WTC11 (cell line): ENCODE results near the gene MASP2. TPM values are rescaled to one million over a fixed set of nuclear protein-coding genes. Genes with fewer than 3 reads are reported as not detected.
"Not testable (repeated sequence)": the region's sequence is repeated elsewhere in the genome, so short reads cannot be mapped to it uniquely, and the experiment has no call there.

ENCODE experiments used
- ATAC-seq: fragments of 200-7000 bp; cut with Tn5 transposase; 2 replicates; pipeline ENCODE4 v1.10.0; 2021; ENCODE audit warnings: mild to moderate bottlenecking, moderate library complexity
- CTCF ChIA-PET: fragments of 300-600 bp; sonication (Branson Sonifier 250); formaldehyde crosslinking; loops from one replicate; lab custom pipeline; 2021; ENCODE audit warnings: antibody characterized with exemption; lab: Charles Lee
- POLR2A ChIA-PET: fragments of 350-600 bp; sonication (Branson Sonifier 250); formaldehyde crosslinking; loops from one replicate; lab custom pipeline; 2021; ENCODE audit warnings: antibody characterized with exemption; lab: Charles Lee
- DNase-seq: peaks from one replicate; pipeline ENCODE4 v3.0.0; 2021; ENCODE audit warnings: low spot score
- H3K27ac Mint-ChIP-seq: 2 replicates; pipeline ENCODE4 v1.8.0; 2021; ENCODE audit warnings: mixed read lengths
- H3K27me3 Mint-ChIP-seq: 2 replicates; pipeline ENCODE4 v1.8.0; 2021; ENCODE audit warnings: low read depth, mild to moderate bottlenecking, moderate library complexity, mixed read lengths
- H3K36me3 Mint-ChIP-seq: 2 replicates; pipeline ENCODE4 v1.8.0; 2021; ENCODE audit warnings: mixed read lengths
- H3K4me1 Mint-ChIP-seq: 2 replicates; pipeline ENCODE4 v1.8.0; 2022; ENCODE audit warnings: mixed read lengths
- H3K4me3 Mint-ChIP-seq: 2 replicates; pipeline ENCODE4 v1.8.0; 2021; ENCODE audit warnings: mild to moderate bottlenecking, moderate library complexity, mixed read lengths
- H3K9me3 Mint-ChIP-seq: 2 replicates; pipeline ENCODE4 v1.8.0; 2021; ENCODE audit warnings: mixed read lengths
- GRHL2 ChIP-seq: fragments of 250-450 bp; sonication (Bioruptor Pico); IDR thresholded peaks from 2 replicates; pipeline ENCODE4 v1.8.0; 2022; ENCODE audit warnings: mild to moderate bottlenecking, moderate library complexity; ENCODE audit not compliant: insufficient replicate concordance, severe bottlenecking
- JAZF1 ChIP-seq: fragments of 250-450 bp; sonication (Bioruptor Pico); IDR thresholded peaks from 2 replicates; pipeline ENCODE4 v1.9.0; 2021; ENCODE audit warnings: moderate library complexity, mild to moderate bottlenecking, inconsistent platforms
- RORB ChIP-seq: fragments of 250-450 bp; sonication (Bioruptor Pico); IDR thresholded peaks from 2 replicates; pipeline ENCODE4 v1.9.0; 2021; ENCODE audit warnings: mild to moderate bottlenecking
- ZNF138 ChIP-seq: sonication (generic); formaldehyde crosslinking; conservative IDR thresholded peaks from 2 replicates; pipeline ENCODE4 v1.8.1; 2022; ENCODE audit warnings: mild to moderate bottlenecking, moderate library complexity, missing genetic modification reagents
- ZNF232 ChIP-seq: sonication (generic); formaldehyde crosslinking; IDR thresholded peaks from 2 replicates; pipeline ENCODE4 v1.8.0; 2022; ENCODE audit warnings: mild to moderate bottlenecking, missing genetic modification reagents
- ZNF416 ChIP-seq: fragments of 250-450 bp; sonication (Bioruptor Pico); IDR thresholded peaks from 2 replicates; pipeline ENCODE4 v1.9.0; 2021; ENCODE audit warnings: mild to moderate bottlenecking, inconsistent platforms
- total RNA-seq: library from RNA; stranded (reverse); gene quantifications from 3 replicates; pipeline ENCODE4 v1.2.3, GENCODE V29; 2021
- TF ChIP-seq, protein P1 (sequence below): sonication (generic); formaldehyde crosslinking; IDR thresholded peaks from 2 replicates; pipeline ENCODE4 v1.8.0; 2023; ENCODE audit warnings: missing genetic modification reagents
- TF ChIP-seq, protein P2 (sequence below): fragments of 250-450 bp; sonication (Bioruptor Pico); IDR thresholded peaks from 2 replicates; pipeline ENCODE4 v1.9.0; 2021; ENCODE audit warnings: mild to moderate bottlenecking, borderline replicate concordance
- TF ChIP-seq, protein P3 (sequence below): sonication (generic); formaldehyde crosslinking; IDR thresholded peaks from 2 replicates; pipeline ENCODE4 v1.8.1; 2022; ENCODE audit warnings: missing genetic modification reagents, borderline replicate concordance
- TF ChIP-seq, protein P4 (sequence below): sonication (generic); formaldehyde crosslinking; conservative IDR thresholded peaks from 2 replicates; pipeline ENCODE4 v1.8.1; 2023; ENCODE audit warnings: mild to moderate bottlenecking, low read depth, missing genetic modification reagents, moderate library complexity
- TF ChIP-seq, protein P5 (sequence below): sonication (generic); formaldehyde crosslinking; IDR thresholded peaks from 2 replicates; pipeline ENCODE4 v1.8.1; 2023; ENCODE audit warnings: mild to moderate bottlenecking, moderate library complexity, missing genetic modification reagents
- TF ChIP-seq, protein P6 (sequence below): sonication (generic); formaldehyde crosslinking; IDR thresholded peaks from 2 replicates; pipeline ENCODE4 v1.8.1; 2023; ENCODE audit warnings: mild to moderate bottlenecking, missing genetic modification reagents
- TF ChIP-seq, protein P7 (sequence below): sonication (generic); formaldehyde crosslinking; IDR thresholded peaks from 2 replicates; pipeline ENCODE4 v1.8.0; 2022; ENCODE audit warnings: mild to moderate bottlenecking, missing genetic modification reagents

Gene MASP2
- total RNA-seq, 1 experiment from 2014 or later, result 0.57 TPM

DNA sequence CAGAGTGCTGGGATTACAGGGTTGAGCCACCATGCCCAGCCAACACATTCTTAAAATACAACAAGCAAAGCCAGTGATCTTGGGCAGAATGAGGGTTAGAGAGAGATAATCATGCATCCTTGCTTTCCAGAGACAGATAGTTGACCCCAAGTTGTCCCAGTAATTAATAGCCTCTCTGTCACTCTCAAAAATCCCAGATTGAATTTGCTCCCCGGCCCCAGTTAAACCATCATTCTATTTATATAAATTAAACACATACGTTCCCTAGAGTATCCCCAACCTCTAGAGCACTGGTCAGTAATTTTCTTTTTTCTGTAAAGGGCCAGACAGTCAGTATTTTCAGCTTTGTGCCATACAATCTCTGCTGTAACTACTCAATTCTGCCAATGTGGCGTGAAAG lies 50.9 kb downstream of the MASP2 start:
- H3K27me3 Mint-ChIP-seq, result no peaks in the 10 kb centered on the region; the same call in 1 of the 2 replicates
- DNase-seq, result no peak
- no peak for ATAC-seq
- peaks cover 7% of the 10 kb centered on the region for H3K36me3 Mint-ChIP-seq
- TF ChIP-seq, protein P1, sequence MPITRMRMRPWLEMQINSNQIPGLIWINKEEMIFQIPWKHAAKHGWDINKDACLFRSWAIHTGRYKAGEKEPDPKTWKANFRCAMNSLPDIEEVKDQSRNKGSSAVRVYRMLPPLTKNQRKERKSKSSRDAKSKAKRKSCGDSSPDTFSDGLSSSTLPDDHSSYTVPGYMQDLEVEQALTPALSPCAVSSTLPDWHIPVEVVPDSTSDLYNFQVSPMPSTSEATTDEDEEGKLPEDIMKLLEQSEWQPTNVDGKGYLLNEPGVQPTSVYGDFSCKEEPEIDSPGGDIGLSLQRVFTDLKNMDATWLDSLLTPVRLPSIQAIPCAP (CRISPR knock-in tag), result no peak
- TF ChIP-seq JAZF1 (CRISPR knock-in tag) (no peak), ZNF416 (CRISPR knock-in tag) (no peak), ZNF232 (CRISPR knock-in tag) (no peak), ZNF138 (no peak)
- TF ChIP-seq, protein P2, sequence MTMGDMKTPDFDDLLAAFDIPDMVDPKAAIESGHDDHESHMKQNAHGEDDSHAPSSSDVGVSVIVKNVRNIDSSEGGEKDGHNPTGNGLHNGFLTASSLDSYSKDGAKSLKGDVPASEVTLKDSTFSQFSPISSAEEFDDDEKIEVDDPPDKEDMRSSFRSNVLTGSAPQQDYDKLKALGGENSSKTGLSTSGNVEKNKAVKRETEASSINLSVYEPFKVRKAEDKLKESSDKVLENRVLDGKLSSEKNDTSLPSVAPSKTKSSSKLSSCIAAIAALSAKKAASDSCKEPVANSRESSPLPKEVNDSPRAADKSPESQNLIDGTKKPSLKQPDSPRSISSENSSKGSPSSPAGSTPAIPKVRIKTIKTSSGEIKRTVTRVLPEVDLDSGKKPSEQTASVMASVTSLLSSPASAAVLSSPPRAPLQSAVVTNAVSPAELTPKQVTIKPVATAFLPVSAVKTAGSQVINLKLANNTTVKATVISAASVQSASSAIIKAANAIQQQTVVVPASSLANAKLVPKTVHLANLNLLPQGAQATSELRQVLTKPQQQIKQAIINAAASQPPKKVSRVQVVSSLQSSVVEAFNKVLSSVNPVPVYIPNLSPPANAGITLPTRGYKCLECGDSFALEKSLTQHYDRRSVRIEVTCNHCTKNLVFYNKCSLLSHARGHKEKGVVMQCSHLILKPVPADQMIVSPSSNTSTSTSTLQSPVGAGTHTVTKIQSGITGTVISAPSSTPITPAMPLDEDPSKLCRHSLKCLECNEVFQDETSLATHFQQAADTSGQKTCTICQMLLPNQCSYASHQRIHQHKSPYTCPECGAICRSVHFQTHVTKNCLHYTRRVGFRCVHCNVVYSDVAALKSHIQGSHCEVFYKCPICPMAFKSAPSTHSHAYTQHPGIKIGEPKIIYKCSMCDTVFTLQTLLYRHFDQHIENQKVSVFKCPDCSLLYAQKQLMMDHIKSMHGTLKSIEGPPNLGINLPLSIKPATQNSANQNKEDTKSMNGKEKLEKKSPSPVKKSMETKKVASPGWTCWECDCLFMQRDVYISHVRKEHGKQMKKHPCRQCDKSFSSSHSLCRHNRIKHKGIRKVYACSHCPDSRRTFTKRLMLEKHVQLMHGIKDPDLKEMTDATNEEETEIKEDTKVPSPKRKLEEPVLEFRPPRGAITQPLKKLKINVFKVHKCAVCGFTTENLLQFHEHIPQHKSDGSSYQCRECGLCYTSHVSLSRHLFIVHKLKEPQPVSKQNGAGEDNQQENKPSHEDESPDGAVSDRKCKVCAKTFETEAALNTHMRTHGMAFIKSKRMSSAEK (CRISPR knock-in tag), result no peak
- TF ChIP-seq, protein P3, sequence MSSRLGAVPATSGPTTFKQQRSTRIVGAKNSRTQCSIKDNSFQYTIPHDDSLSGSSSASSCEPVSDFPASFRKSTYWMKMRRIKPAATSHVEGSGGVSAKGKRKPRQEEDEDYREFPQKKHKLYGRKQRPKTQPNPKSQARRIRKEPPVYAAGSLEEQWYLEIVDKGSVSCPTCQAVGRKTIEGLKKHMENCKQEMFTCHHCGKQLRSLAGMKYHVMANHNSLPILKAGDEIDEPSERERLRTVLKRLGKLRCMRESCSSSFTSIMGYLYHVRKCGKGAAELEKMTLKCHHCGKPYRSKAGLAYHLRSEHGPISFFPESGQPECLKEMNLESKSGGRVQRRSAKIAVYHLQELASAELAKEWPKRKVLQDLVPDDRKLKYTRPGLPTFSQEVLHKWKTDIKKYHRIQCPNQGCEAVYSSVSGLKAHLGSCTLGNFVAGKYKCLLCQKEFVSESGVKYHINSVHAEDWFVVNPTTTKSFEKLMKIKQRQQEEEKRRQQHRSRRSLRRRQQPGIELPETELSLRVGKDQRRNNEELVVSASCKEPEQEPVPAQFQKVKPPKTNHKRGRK (CRISPR knock-in tag), result no peak
- TF ChIP-seq, protein P4, sequence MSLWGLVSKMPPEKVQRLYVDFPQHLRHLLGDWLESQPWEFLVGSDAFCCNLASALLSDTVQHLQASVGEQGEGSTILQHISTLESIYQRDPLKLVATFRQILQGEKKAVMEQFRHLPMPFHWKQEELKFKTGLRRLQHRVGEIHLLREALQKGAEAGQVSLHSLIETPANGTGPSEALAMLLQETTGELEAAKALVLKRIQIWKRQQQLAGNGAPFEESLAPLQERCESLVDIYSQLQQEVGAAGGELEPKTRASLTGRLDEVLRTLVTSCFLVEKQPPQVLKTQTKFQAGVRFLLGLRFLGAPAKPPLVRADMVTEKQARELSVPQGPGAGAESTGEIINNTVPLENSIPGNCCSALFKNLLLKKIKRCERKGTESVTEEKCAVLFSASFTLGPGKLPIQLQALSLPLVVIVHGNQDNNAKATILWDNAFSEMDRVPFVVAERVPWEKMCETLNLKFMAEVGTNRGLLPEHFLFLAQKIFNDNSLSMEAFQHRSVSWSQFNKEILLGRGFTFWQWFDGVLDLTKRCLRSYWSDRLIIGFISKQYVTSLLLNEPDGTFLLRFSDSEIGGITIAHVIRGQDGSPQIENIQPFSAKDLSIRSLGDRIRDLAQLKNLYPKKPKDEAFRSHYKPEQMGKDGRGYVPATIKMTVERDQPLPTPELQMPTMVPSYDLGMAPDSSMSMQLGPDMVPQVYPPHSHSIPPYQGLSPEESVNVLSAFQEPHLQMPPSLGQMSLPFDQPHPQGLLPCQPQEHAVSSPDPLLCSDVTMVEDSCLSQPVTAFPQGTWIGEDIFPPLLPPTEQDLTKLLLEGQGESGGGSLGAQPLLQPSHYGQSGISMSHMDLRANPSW (CRISPR knock-in tag), result no peak
- TF ChIP-seq, protein P5, sequence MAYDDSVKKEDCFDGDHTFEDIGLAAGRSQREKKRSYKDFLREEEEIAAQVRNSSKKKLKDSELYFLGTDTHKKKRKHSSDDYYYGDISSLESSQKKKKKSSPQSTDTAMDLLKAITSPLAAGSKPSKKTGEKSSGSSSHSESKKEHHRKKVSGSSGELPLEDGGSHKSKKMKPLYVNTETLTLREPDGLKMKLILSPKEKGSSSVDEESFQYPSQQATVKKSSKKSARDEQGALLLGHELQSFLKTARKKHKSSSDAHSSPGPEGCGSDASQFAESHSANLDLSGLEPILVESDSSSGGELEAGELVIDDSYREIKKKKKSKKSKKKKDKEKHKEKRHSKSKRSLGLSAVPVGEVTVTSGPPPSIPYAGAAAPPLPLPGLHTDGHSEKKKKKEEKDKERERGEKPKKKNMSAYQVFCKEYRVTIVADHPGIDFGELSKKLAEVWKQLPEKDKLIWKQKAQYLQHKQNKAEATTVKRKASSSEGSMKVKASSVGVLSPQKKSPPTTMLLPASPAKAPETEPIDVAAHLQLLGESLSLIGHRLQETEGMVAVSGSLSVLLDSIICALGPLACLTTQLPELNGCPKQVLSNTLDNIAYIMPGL (CRISPR knock-in tag), result no peak
- TF ChIP-seq, protein P6, sequence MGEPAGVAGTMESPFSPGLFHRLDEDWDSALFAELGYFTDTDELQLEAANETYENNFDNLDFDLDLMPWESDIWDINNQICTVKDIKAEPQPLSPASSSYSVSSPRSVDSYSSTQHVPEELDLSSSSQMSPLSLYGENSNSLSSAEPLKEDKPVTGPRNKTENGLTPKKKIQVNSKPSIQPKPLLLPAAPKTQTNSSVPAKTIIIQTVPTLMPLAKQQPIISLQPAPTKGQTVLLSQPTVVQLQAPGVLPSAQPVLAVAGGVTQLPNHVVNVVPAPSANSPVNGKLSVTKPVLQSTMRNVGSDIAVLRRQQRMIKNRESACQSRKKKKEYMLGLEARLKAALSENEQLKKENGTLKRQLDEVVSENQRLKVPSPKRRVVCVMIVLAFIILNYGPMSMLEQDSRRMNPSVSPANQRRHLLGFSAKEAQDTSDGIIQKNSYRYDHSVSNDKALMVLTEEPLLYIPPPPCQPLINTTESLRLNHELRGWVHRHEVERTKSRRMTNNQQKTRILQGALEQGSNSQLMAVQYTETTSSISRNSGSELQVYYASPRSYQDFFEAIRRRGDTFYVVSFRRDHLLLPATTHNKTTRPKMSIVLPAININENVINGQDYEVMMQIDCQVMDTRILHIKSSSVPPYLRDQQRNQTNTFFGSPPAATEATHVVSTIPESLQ (CRISPR knock-in tag), result no peak
- no peak overlapping the region for H3K27ac Mint-ChIP-seq
- no peak overlapping the region for H3K4me3 Mint-ChIP-seq
- H3K9me3 Mint-ChIP-seq, result peaks cover 14% of the 10 kb centered on the region
- ChIA-PET CTCF (no interaction called here), POLR2A (no interaction called here)
- no peaks in the 10 kb centered on the region for H3K4me1 Mint-ChIP-seq

DNA sequence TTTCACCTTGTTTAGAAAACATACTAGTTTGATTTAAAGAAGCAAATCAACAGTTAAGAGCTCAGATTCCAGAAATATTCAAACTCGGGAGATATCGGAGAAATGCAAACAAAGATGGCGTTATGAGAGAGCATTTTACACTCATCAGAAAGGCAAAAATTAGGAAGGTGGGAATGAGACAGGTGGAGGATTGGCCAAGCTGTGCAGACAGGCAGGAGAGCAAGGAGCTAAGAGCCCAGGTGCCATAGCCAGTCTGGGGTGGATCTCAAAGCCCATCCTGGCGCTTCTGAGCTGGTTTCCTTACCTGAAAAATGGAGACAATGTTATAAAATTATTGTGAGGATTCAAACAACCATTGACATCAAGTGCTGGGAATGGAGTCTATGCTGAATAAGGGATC lies 54.2 kb downstream of the MASP2 start:
- H3K4me3 Mint-ChIP-seq, result no peak overlapping the region
- no peaks in the 10 kb centered on the region for H3K9me3 Mint-ChIP-seq
- H3K27me3 Mint-ChIP-seq, result no peaks in the 10 kb centered on the region
- CTCF ChIA-PET, result interaction anchor here (1.1 kb wide), 1 partner anchor 45 kb away, joined by 3 read pairs; no protein-coding TSS in a partner anchor
- POLR2A ChIA-PET, result no interaction called here
- H3K27ac Mint-ChIP-seq, result no peak overlapping the region
- TF ChIP-seq, protein P7, sequence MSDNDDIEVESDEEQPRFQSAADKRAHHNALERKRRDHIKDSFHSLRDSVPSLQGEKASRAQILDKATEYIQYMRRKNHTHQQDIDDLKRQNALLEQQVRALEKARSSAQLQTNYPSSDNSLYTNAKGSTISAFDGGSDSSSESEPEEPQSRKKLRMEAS (CRISPR knock-in tag), result no peak
- no peak for TF ChIP-seq RORB (CRISPR knock-in tag)
- TF ChIP-seq GRHL2, result no peak
- no peak for ATAC-seq
- no peaks in the 10 kb centered on the region for H3K36me3 Mint-ChIP-seq
- no peak for DNase-seq
- H3K4me1 Mint-ChIP-seq, result peaks cover 9% of the 10 kb centered on the region

DNA sequence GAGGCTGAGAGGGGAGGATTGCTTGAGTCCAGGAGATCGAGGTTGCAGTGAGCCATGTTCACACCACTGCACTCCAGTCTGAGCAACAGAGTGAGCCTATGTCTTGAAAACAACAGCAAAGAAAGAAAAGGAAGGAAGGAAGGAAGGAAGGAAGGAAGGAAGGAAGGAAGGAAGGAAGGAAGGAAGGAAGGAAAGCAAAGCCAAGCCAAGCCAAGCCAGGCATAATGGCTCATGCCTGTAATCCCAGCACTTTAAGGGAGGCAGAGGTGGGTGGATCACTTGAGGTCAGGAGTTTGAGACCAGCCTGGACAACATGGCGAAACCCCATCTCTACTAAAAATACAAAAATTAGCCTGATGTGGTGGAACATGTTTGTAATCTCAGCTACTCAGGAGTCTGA lies 55.0 kb downstream of the MASP2 start:
- H3K36me3 Mint-ChIP-seq, H3K4me1 Mint-ChIP-seq, H3K27me3 Mint-ChIP-seq, POLR2A ChIA-PET, CTCF ChIA-PET, H3K9me3 Mint-ChIP-seq, ATAC-seq, H3K27ac Mint-ChIP-seq, H3K4me3 Mint-ChIP-seq, DNase-seq: not testable (repeated sequence)
